ENCODE measurements around the gene FAM151A. TPM values are rescaled to one million over a fixed set of nuclear protein-coding genes. Genes with fewer than 3 reads are reported as not detected.

Gene FAM151A
- total RNA-seq, 4 donors from 2014 or later = 0.19 to 0.72 TPM; not detected in 2

DNA sequence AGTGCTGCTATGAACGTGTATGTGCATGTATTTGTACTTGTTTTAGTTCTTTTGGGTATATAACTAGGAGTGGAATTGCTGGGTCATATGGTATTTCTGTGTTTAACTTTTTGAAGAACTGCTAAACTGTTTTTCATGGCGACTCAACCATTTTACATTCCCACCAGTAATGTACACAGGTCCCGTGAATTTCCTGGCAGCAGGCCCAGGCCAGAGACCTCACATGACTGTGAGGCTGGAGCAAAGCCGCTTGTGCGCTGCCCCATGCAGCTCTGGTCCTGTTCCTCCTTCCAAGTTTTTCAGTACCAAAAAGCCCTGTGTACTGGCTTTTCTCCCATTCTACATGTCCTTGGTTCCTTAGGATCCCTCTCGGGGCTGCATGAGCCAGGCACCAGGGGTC, 45.7 kb downstream of the FAM151A start:
- no peak for DNase-seq (ENCODE audit: low spot score)
- TF ChIP-seq, protein P1, sequence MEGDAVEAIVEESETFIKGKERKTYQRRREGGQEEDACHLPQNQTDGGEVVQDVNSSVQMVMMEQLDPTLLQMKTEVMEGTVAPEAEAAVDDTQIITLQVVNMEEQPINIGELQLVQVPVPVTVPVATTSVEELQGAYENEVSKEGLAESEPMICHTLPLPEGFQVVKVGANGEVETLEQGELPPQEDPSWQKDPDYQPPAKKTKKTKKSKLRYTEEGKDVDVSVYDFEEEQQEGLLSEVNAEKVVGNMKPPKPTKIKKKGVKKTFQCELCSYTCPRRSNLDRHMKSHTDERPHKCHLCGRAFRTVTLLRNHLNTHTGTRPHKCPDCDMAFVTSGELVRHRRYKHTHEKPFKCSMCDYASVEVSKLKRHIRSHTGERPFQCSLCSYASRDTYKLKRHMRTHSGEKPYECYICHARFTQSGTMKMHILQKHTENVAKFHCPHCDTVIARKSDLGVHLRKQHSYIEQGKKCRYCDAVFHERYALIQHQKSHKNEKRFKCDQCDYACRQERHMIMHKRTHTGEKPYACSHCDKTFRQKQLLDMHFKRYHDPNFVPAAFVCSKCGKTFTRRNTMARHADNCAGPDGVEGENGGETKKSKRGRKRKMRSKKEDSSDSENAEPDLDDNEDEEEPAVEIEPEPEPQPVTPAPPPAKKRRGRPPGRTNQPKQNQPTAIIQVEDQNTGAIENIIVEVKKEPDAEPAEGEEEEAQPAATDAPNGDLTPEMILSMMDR (IDR thresholded peaks at IDR 0.05) = no peak
- no peak for ATAC-seq (ENCODE audit: low FRiP score)

DNA sequence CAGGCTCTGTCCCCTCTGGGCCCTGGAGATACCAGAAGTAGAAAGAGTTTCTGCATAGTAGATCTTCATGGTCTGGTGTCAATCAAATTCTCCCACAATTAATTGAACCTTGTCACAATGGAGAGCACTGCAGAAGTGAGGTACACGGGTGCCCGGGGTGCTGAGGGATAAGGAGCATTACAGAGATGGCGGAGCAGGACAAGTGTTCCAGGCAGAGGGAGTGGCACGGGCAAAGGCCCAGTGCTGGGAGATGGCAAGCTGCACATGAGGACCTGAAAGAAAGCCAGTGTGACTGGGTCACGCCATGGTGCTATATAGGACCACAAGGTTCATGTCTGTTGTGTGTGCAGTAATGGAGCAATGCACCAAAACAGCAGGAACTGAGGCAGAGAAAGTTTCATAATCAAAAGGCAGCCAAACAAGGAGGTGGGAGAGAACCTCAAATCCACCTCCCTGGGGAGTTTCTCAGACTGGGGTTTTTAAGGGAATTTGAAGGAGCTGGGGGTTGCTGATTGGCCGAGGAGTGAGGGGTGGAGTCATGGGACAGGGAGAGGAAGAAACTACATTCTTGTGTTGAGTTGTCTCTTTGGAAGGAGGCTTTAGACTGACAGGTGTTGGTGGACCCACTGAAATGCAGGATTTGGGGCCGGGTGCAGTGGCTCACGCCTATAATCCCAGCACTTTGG, 47.6 kb downstream of the FAM151A start:
- no peak for DNase-seq (ENCODE audit: low spot score)

DNA sequence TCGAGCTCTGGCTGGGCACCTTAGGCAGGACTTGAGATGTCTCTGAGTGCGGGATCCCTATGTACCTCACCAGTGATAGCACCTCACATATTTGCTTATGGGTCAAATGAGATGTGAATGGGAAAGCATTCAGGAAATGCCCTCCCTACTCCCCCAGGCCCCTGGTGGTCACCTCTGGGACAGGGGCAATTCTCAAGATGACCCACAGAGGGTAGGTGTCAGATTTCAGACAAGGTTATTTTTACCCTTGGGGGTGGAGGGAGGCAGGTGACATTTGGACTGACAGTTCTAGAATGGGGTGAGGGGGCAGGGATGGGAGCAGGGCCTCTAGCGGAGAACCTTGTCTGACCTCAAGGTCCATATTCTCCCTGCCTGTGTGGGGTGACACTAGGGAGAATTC, 48.2 kb downstream of the FAM151A start:
- DNase-seq (ENCODE audit: low spot score) = no peak
- ATAC-seq (ENCODE audit: low FRiP score) = no peak
- TF ChIP-seq, protein P1 (IDR thresholded peaks at IDR 0.05) = no peak

More for the DNA sequence above, 47.6 kb downstream of the FAM151A start:
- TF ChIP-seq, protein P1 (IDR thresholded peaks at IDR 0.05) = no peak
- ATAC-seq (ENCODE audit: low FRiP score) = no peak

DNA sequence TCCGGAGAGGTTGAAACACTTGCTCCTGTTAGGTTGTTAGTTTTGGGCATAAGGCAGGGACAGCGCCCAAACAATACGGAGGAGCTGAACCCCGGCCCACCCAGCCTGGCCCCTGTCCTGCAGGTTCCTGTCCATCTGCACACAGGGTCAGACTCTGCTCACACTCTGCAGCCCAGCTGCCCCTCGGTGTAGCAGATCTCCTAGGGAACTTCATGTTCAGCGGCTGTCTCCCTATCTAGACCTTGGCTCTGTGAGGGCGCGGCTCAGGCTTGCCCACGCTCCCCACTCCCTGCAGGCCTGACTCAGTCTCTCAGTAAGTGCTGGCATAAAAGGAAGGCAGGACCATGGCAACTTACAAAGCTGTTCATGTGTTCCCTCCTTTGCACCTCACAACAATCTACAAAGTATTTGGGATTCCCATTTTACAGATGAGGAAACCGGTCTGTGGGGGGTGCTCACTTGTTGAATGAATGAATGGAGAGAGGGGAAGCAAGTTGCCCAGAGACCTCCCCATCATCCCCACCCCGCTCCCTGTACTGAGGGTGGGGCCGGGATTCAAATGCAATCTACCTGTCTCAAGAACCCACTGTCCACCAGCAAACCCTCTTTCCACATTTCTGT, 49.1 kb downstream of the FAM151A start:
- TF ChIP-seq, protein P1 (IDR thresholded peaks at IDR 0.05) = no peak
- DNase-seq (ENCODE audit: low spot score) (no peak), ATAC-seq (ENCODE audit: low FRiP score) (no peak)

DNA sequence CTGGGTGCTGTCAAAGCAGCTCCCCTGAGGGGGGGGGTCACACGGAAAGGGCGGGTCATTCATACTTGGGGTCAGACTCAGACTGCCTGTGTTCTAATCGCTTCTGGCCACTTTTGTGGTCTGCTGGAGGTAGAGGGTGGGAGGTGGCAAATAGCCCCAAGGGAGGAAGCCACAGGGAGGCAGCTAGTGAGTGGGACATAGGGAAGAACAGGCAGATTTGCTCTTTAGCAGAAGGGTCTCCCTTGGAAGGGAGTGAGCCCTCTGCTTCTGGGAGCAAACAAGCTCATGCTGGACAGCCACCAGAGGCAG, 50.8 kb downstream of the FAM151A start:
- TF ChIP-seq, protein P1 (IDR thresholded peaks at IDR 0.05) = no peak
- ATAC-seq (ENCODE audit: low FRiP score) (no peak), DNase-seq (ENCODE audit: low spot score) (no peak)

DNA sequence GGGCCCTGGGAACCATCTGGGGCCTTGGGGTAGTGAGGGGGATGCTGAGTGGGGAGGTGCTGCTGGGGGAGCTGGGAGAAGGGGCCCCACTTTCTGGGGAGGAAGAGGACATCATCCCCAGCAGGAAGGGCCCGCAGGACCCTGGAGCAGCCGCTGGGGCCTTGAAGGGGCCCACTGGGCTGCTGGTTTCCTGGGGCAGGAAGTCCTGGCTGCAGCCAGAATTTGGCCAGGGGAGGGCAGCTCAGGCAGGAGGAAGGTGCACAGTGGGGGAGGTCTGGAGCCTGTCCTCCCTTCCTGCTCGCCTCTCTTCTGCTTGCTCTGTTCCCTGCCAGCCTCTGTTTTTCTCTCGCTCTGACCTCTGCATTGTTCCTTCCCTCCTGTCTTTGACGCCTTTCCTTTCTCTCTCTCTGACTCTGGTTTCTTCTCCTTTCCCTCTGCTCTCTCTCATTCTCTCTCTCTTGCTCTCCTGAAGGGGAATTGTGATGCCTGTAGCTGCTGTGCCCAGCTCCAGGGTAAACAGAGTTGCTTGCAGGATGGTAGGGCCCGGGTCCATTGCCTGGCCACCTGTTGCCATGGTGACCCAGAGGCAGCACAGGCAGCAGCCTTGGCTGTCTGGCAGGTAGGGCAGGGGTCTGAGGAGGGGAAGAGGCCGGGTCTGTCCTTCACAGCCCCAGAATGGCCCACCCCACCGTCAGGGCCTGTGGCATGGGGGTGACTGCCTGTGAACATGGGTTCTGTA, 51.4 kb downstream of the FAM151A start:
- TF ChIP-seq, protein P1 (IDR thresholded peaks at IDR 0.05) = no peak
- DNase-seq (ENCODE audit: low spot score) = no peak
- no peak for ATAC-seq (ENCODE audit: low FRiP score)
